Neural cell (in vitro differentiated cells): Measurements from ENCODE around the gene ZCWPW1. TPM values are rescaled to one million over a fixed set of nuclear protein-coding genes. Genes with fewer than 3 reads are reported as not detected.

Experiments used
- H2AFZ ChIP-seq: fragments of 200-600, 300-800 bp; sonication (generic), shearing (Covaris generic); 2 replicates; pipeline ENCODE4 v1.6.0; 2014; ENCODE audit warnings: low read depth, mild to moderate bottlenecking, antibody characterized with exemption, low read length, moderate library complexity
- H3F3A ChIP-seq: fragments of 200-600 bp; shearing (Covaris generic); 2 replicates; pipeline ENCODE4 v1.6.1; 2016; ENCODE audit warnings: mild to moderate bottlenecking, moderate library complexity, mixed read lengths, antibody characterized with exemption, low read length; ENCODE audit not compliant: insufficient read depth, poor library complexity, severe bottlenecking
- H3K27ac ChIP-seq: fragments of 200-600, 300-800 bp; sonication (generic), shearing (Covaris generic); 2 replicates; pipeline ENCODE4 v1.5.1; 2014; ENCODE audit warnings: mild to moderate bottlenecking, low read length, moderate library complexity
- H3K27me3 ChIP-seq: fragments of 300-800, 200-600 bp; sonication (generic), shearing (Covaris generic); 2 replicates; pipeline ENCODE4 v1.6.0; 2014; ENCODE audit warnings: mild to moderate bottlenecking, low read depth, low read length, moderate library complexity; ENCODE audit not compliant: insufficient read depth
- H3K36me3 ChIP-seq: fragments of 300-800, 200-600 bp; sonication (generic), shearing (Covaris generic); 2 replicates; pipeline ENCODE4 v1.5.1; 2014; ENCODE audit warnings: mild to moderate bottlenecking, antibody characterized with exemption, low read length, moderate library complexity; ENCODE audit not compliant: insufficient read depth
- H3K4me2 ChIP-seq: fragments of 300-800, 200-600 bp; sonication (generic), shearing (Covaris generic); 2 replicates; pipeline ENCODE4 v1.6.0; 2014; ENCODE audit warnings: mild to moderate bottlenecking, low read length
- H3K4me3 ChIP-seq: fragments of 300-800, 200-600 bp; sonication (generic), shearing (Covaris generic); 2 replicates; pipeline ENCODE4 v1.5.1; 2014; ENCODE audit warnings: mild to moderate bottlenecking, low read length, moderate library complexity
- H3K79me2 ChIP-seq: fragments of 200-600 bp; shearing (Covaris generic); replicated peaks from 2 replicates; pipeline ENCODE4 v1.6.0; 2014; ENCODE audit warnings: mild to moderate bottlenecking, low read length, moderate library complexity; ENCODE audit not compliant: insufficient read depth
- H3K9ac ChIP-seq: fragments of 300-800, 200-600 bp; sonication (generic), shearing (Covaris generic); 2 replicates; pipeline ENCODE4 v1.6.1; 2016; ENCODE audit warnings: mild to moderate bottlenecking, low read length, mixed read lengths
- H3K9me2 ChIP-seq: fragments of 200-600 bp; shearing (Covaris generic); 2 replicates; pipeline ENCODE4 v1.6.1; 2016; ENCODE audit warnings: mild to moderate bottlenecking, low read length, mixed read lengths; ENCODE audit not compliant: insufficient read depth
- H3K9me3 ChIP-seq: fragments of 200-600, 300-800 bp; sonication (generic), shearing (Covaris generic); 2 replicates; pipeline ENCODE4 v1.6.1; 2016; ENCODE audit warnings: mild to moderate bottlenecking, mixed run types, low read length, moderate library complexity, mixed read lengths
- H4K20me1 ChIP-seq: fragments of 200-600 bp; shearing (Covaris generic); 2 replicates; pipeline ENCODE4 v1.6.1; 2016; ENCODE audit warnings: mild to moderate bottlenecking, mixed run types; ENCODE audit not compliant: insufficient read depth
- CTCF ChIP-seq: fragments of 450-650 bp; IDR thresholded peaks from 2 replicates; pipeline ENCODE4 v1.5.1; 2014; ENCODE audit warnings: antibody characterized with exemption, mild to moderate bottlenecking, moderate library complexity; ENCODE audit not compliant: poor library complexity, severe bottlenecking
- EP300 ChIP-seq: fragments of 450-650 bp; conservative IDR thresholded peaks from 2 replicates; pipeline ENCODE4 v1.6.1; 2014; ENCODE audit warnings: antibody characterized with exemption, mild to moderate bottlenecking, moderate library complexity; ENCODE audit not compliant: poor library complexity, severe bottlenecking
- EZH2 ChIP-seq: fragments of 200-600, 300-800 bp; shearing (Covaris generic), sonication (generic); IDR thresholded peaks from 2 replicates; pipeline ENCODE4 v1.6.1; 2014; ENCODE audit warnings: antibody characterized with exemption, low read length, borderline replicate concordance, mild to moderate bottlenecking; ENCODE audit not compliant: insufficient read depth, poor library complexity, severe bottlenecking
- MXI1 ChIP-seq: fragments of 450-650 bp; conservative IDR thresholded peaks from 2 replicates; pipeline ENCODE4 v1.6.1; 2014; ENCODE audit warnings: antibody characterized with exemption, mild to moderate bottlenecking; ENCODE audit not compliant: poor library complexity, severe bottlenecking
- POLR2AphosphoS5 ChIP-seq: IDR thresholded peaks from 2 replicates; pipeline ENCODE4 v1.6.1; 2012
- RAD21 ChIP-seq: fragments of 450-650 bp; conservative IDR thresholded peaks from 2 replicates; pipeline ENCODE4 v1.6.1; 2014; ENCODE audit warnings: antibody characterized with exemption, mild to moderate bottlenecking, moderate library complexity
- REST ChIP-seq: IDR thresholded peaks from 2 replicates; pipeline ENCODE4 v1.6.1; 2012; ENCODE audit warnings: borderline replicate concordance
- SMC3 ChIP-seq: fragments of 450-650 bp; conservative IDR thresholded peaks from 2 replicates; pipeline ENCODE4 v1.6.1; 2014; ENCODE audit warnings: antibody characterized with exemption, mild to moderate bottlenecking, moderate library complexity; ENCODE audit not compliant: poor library complexity
- TAF1 ChIP-seq: IDR thresholded peaks from 2 replicates; pipeline ENCODE4 v1.6.1; 2012; ENCODE audit warnings: low read depth
- polyA plus RNA-seq: library from polyadenylated mRNA; depleted of rRNA; stranded (reverse); fragments of >200 nt; gene quantifications from 2 replicates; pipeline ENCODE4 v1.2.3, GENCODE V29; 2014

The ZCWPW1 gene
- polyA plus RNA-seq, 1 donor from 2014 or later = 6.8 TPM

GRCh38 chr7:100370746-100371145 lies 57.8 kb downstream of the ZCWPW1 start:
- no peak overlapping the region for H2AFZ ChIP-seq
- H3K9me3 ChIP-seq = no peaks in the 10 kb centered on the region
- TF ChIP-seq EP300 (no peak), POLR2AphosphoS5 (no peak), CTCF (no peak), RAD21 (no peak), SMC3 (no peak), MXI1 (no peak), TAF1 (no peak), REST (no peak), EZH2 (no peak)
- no peaks in the 10 kb centered on the region for H3F3A ChIP-seq
- no peaks in the 10 kb centered on the region for H3K9me2 ChIP-seq
- no peak overlapping the region for H3K27ac ChIP-seq
- H3K36me3 ChIP-seq = no peaks in the 10 kb centered on the region
- no peaks in the 10 kb centered on the region for H3K27me3 ChIP-seq
- no peaks in the 10 kb centered on the region for H4K20me1 ChIP-seq
- H3K9ac ChIP-seq = no peak overlapping the region
- no peaks in the 10 kb centered on the region for H3K79me2 ChIP-seq
- no peak overlapping the region for H3K4me2 ChIP-seq
- no peak overlapping the region for H3K4me3 ChIP-seq

- Histone ChIP-seq H4K20me1 (no peaks in the 10 kb centered on the region), H3K27ac (no peak overlapping the region), H3K4me3 (no peak overlapping the region), H3K9me3 (no peaks in the 10 kb centered on the region), H3K4me2 (no peak overlapping the region), H3K36me3 (no peaks in the 10 kb centered on the region), H3F3A (no peaks in the 10 kb centered on the region), H3K27me3 (no peaks in the 10 kb centered on the region), H3K9me2 (no peaks in the 10 kb centered on the region), H3K9ac (no peak overlapping the region), H2AFZ (no peak overlapping the region), H3K79me2 (no peaks in the 10 kb centered on the region)
- TF ChIP-seq REST (no peak), CTCF (no peak), TAF1 (no peak), EP300 (no peak), POLR2AphosphoS5 (no peak), RAD21 (no peak), SMC3 (no peak), MXI1 (no peak), EZH2 (no peak)
Measured at GRCh38 chr7:100370303-100370702, 58.2 kb downstream of the ZCWPW1 start.
